NCI-H187 treated with DMSO at 0.1 percent for 48 hours (cell line): ENCODE data around the gene AK8.
"Not testable (repeated sequence)": the region's sequence is repeated elsewhere in the genome, so short reads cannot be mapped to it uniquely, and the experiment has no call there.

Source experiments
- DNase-seq: peaks from one replicate; lab custom pipeline; 2025; lab: John Stamatoyannopoulos, UW

AK8 gene

GRCh38 chr9:132711846-132712245 lies 166.2 kb downstream of the AK8 start:
- no peak for DNase-seq

DNA sequence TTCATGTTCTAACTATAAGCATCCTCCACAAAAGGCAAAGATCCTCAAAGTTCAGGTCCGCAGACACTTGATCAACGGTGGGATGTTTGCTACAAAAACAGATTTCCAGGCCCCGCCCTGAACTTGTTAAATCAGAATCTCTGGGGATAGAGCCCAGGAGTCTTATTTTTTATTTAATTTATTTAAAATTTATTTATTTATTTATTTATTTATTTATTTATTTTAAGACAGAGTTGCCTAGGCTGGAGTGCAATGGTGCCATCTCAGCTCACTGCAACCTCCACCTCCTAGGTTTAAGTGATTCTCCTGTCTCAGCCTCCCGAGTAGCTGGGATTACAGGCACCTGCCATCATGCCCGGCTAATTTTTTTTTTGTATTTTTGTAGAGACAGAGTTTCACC lies 166.9 kb downstream of the AK8 start:
- not testable (repeated sequence) for DNase-seq

- DNase-seq, result no peak
Observed at GRCh38 chr9:132710333-132710732, 167.8 kb downstream of the AK8 start.

DNA sequence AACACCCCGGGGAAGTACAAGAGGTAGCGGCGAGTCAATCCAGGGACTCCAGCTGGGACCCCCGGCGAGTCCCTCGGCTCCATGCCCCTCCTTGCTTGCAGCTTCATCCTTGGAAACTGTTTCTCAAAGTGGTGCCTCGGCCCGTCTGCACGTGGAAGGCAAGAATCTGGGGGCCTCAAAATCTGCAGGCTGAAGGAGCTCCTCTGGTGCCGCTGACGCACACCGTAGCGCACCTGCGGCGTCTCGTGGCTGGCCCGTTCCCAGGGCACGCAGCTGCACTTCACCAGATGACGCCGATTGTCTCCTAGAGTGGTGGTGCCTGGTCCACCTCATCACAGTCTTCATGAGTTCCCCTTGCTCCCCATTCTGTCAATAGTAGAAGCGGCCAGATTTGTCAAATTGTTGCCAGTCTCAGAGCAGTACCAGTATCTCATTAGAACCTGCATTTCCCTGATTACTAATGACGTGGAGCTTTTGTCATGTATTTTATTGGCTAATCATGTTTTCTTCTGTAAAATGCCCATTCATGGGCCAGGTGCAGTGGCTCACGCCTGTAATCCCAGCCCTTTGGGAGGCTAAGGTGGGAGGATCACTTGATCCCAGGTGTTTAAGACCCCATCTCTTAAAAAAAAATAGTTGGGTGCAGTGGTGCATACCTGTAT lies 169.2 kb downstream of the AK8 start:
- DNase-seq, result no peak

GRCh38 chr9:132708239-132708638 lies 169.8 kb downstream of the AK8 start:
- no peak for DNase-seq

DNA sequence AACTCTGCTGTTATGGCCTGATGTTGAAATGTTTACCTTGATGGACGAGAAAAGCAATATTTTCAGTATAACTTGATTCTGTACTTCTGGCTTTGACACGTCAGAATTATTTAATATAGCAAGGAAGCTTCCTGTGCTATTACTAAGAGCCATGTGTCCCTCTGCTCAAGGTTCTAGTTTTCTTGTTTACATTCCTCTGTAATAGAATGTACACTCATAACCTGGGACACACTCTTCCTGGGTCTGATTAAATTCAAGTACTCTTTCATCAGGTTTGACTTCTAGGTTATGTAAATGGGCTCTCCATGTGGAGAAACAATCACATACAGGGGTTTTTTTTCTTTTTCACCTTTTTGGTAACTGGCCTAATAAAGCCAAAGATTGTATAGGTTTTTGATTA lies 174.7 kb downstream of the AK8 start:
- DNase-seq, result no peak

DNA sequence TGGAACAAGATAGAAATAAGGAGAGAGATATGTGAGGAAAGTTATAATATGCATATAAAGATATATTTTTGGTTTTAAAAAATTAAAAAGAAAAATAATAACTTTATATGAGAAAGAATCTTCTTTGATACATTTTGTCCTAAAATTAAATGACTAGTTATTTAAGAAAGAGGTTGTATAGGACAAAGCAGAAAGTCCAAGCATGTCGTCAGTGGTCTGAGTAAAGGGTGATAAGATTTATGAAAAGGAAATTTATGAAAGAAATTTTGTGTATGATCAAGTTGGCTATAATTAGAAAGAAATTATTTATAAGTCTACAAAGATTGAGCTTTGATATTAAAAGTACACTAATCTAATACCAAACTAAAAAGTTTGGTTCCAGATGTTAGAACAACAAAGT lies 175.8 kb downstream of the AK8 start:
- DNase-seq, result no peak

- no peak for DNase-seq
Observed at GRCh38 chr9:132699956-132700355, 178.1 kb downstream of the AK8 start.

DNA sequence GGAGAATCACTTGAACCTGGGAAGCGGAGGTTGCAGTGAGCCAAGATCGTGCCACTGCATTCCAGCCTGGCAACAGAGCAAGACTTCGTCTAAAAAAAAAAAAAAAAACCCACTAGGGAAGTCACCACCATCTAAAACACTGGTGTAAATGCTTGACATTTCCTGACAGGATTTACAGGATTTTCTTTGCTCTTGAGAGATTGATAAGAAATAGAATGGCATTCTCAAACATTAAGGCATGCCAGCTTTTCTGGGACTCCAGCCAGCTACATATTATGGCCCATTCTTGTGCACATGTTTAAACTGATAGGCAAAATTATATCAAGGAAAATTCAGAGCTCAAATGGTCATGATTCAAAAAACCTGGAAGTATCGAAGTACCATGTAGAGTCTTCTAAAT lies 179.1 kb downstream of the AK8 start:
- no peak for DNase-seq

GRCh38 chr9:132697230-132697629 lies 180.9 kb downstream of the AK8 start:
- no peak for DNase-seq

DNA sequence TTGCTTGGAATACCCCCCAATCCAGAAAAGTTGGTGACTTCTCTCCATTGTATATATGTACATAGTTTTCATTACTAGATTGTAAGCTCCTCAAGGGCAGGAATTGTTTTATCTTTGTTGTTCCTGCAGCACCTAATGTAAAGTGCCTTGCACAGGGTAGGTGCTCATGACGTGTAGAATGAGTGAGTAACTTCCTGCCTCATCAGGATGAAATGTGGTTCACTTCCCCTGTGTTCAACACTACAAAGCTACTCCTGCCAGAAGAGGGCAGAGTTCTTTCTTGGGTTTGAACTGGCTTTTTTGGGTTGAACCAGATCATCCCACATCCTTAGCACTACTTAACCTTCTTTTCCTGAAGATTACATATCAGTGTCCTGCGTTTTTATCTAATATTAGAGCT lies 183.9 kb downstream of the AK8 start:
- DNase-seq, result no peak

DNA sequence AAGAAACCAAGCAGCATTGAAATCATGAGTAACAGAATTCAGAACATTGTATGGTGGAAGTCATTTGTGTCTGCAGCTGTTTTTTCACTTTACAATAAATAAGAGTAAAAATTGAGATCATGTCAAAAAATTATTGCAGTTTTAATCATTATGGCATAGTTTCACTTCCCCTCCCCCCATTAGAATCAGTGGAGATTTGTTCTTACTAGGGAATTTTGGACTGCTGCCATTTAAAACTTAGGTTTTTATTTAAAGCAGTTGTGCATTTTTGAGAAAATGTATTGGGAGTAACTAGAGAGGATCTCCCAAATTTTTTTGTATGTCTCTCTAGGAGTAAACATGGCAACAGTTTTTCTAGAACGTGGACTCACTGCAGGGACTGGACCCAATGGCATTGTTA lies 187.4 kb downstream of the AK8 start:
- DNase-seq, result no peak

- DNase-seq, result no peak
Observed at GRCh38 chr9:132683873-132684272, 194.2 kb downstream of the AK8 start.

DNA sequence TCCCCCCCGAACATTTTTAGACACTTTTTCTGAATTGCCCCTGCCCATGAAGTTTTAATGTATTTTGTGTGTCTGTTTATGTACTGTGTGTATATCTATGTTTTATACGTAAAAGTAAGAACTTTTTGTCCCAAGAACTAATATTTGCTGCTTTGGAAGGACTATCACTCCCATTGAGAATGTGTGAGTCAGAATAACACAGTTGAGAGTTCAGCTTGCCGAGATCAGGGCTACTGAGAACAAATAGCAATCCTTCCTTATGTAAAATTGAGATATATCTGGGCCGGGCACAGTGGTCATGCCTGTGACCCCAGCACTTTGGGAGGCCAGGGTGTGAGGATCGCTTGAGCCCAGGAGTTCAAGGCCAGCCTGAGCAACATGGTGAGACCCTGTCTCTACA lies 196.5 kb downstream of the AK8 start:
- no peak for DNase-seq

- DNase-seq, result no peak
Observed at GRCh38 chr9:132679946-132680625, 198.0 kb downstream of the AK8 start.

DNA sequence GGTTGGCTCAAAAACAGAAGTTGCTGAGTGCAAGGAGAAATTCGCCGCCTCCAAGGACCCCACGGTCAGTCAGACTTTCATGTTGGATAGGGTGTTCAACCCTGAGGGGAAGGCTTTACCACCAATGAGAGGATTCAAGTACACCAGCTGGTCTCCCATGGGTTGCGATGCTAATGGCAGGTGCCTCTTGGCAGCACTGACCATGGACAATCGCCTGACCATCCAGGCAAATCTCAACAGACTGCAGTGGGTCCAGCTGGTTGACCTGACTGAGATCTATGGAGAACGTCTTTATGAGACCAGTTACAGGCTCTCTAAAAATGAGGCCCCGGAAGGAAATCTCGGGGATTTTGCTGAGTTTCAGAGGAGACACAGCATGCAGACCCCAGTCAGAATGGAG lies 200.1 kb downstream of the AK8 start:
- DNase-seq, result no peak
